H1 (cell line): ENCODE measurements around the gene SLX4IP. TPM values are rescaled to one million over a fixed set of nuclear protein-coding genes. Genes with fewer than 3 reads are reported as not detected.

Experiments
- CTCF ChIA-PET: fragments of 300-600 bp; sonication (Branson Sonifier 250); formaldehyde crosslinking; loops from one replicate; lab custom pipeline; 2021; ENCODE audit not compliant: partially characterized antibody; lab: Charles Lee
- POLR2A ChIA-PET: fragments of 300-600 bp; sonication (Branson Sonifier 250); formaldehyde crosslinking; loops from one replicate; lab custom pipeline; 2021; ENCODE audit warnings: inconsistent platforms; ENCODE audit not compliant: partially characterized antibody; lab: Charles Lee
- DNase-seq, 2 experiments: peaks; one replicate each; pipeline versions ENCODE4 v3.0.0 to v3.0.0-alpha.2; 2010 to 2022; ENCODE audit warnings: low spot score in 2 of 2, low read depth in 1 of 2, mixed read lengths in 1 of 2
- FAIRE-seq: peaks from 2 replicates; lab custom pipeline; 2011; peaks lifted over from hg19 to GRCh38; lab: Jason Lieb, UNC
- H2AFZ ChIP-seq: 2 replicates; pipeline ENCODE4 v1.8.1; 2012; ENCODE audit warnings: low read length, inconsistent platforms
- H2AK5ac ChIP-seq: 2 replicates; pipeline ENCODE4 v1.6.1; 2013; ENCODE audit warnings: low read depth, low read length
- H2BK120ac ChIP-seq: replicated peaks from 2 replicates; pipeline ENCODE3; 2013; ENCODE audit warnings: low read depth, low read length, inconsistent platforms
- H2BK12ac ChIP-seq: 2 replicates; pipeline ENCODE4 v1.6.1; 2013; ENCODE audit warnings: low read depth, low read length
- H2BK15ac ChIP-seq: 2 replicates; pipeline ENCODE4 v1.6.1; 2013; ENCODE audit warnings: low read length
- H2BK20ac ChIP-seq: 2 replicates; pipeline ENCODE4 v1.6.1; 2013; ENCODE audit warnings: low read length
- H2BK5ac ChIP-seq: 2 replicates; pipeline ENCODE4 v1.6.1; 2013; ENCODE audit warnings: low read depth, low read length
- H3K14ac ChIP-seq: 2 replicates; pipeline ENCODE4 v1.6.1; 2013; ENCODE audit warnings: inconsistent platforms; ENCODE audit not compliant: insufficient read length
- H3K18ac ChIP-seq: 2 replicates; pipeline ENCODE4 v1.6.1; 2013; ENCODE audit warnings: low read length; ENCODE audit errors: extremely low read depth
- H3K23ac ChIP-seq: 2 replicates; pipeline ENCODE4 v1.6.1; 2013; ENCODE audit warnings: inconsistent platforms; ENCODE audit not compliant: insufficient read length
- H3K23me2 ChIP-seq: 2 replicates; pipeline ENCODE4 v1.6.1; 2013; ENCODE audit warnings: low read depth, low read length
- H3K27ac ChIP-seq: 2 replicates; pipeline ENCODE4 v1.6.1; 2011; ENCODE audit warnings: low read depth, low read length, inconsistent platforms
- H3K27me3 ChIP-seq, 4 experiments: replicated peaks in 1 of 4; 1 replicate in 1 of 4; 2 replicates in 3 of 4; pipeline versions ENCODE4 v1.6.1 to v1.8.1; 2011 to 2013; ENCODE audit warnings: low read length in 3 of 4, mild to moderate bottlenecking in 3 of 4, inconsistent platforms in 2 of 4, mixed read lengths in 2 of 4, moderate library complexity in 1 of 4; ENCODE audit not compliant: control insufficient read depth in 3 of 4, insufficient read depth in 3 of 4; ENCODE audit errors: extremely low read depth in 1 of 4
- H3K36me3 ChIP-seq, 4 experiments: 2 replicates each; pipeline versions ENCODE4 v1.6.1 to v1.8.1; 2011 to 2013; ENCODE audit warnings: mild to moderate bottlenecking in 4 of 4, low read length in 3 of 4, moderate library complexity in 2 of 4, control low read depth in 1 of 4, inconsistent platforms in 1 of 4; ENCODE audit not compliant: insufficient read depth in 4 of 4, control insufficient read depth in 2 of 4
- H3K4ac ChIP-seq: replicated peaks from 2 replicates; pipeline ENCODE3; 2013; ENCODE audit warnings: low read length, low read depth, mixed read lengths, inconsistent platforms; ENCODE audit not compliant: insufficient read length
- H3K4me1 ChIP-seq, 4 experiments: replicated peaks in 1 of 4; 1 replicate in 1 of 4; 2 replicates in 3 of 4; pipeline versions ENCODE4 v1.6.1 to v1.8.1; 2011 to 2013; ENCODE audit warnings: low read length in 3 of 4, inconsistent platforms in 2 of 4, mixed read lengths in 1 of 4; ENCODE audit not compliant: insufficient read depth in 4 of 4, control insufficient read depth in 3 of 4
- H3K4me2 ChIP-seq, 2 experiments: 2 replicates each; pipeline versions ENCODE4 v1.6.1 to v1.8.1; 2011 to 2013; ENCODE audit warnings: low read depth in 2 of 2, low read length in 2 of 2, control low read depth in 1 of 2, inconsistent platforms in 1 of 2, mild to moderate bottlenecking in 1 of 2; ENCODE audit not compliant: insufficient read depth in 1 of 2
- H3K4me3 ChIP-seq, 4 experiments: fragments of 200-600, 300-600 bp in 1 of 4; sonication (generic), shearing (Covaris generic), sonication (Bioruptor Twin) in 1 of 4; 2 replicates each; pipeline versions ENCODE4 v1.5.1 to v1.8.1; 2011 to 2016; ENCODE audit warnings: low read length in 4 of 4, low read depth in 3 of 4, control low read depth in 2 of 4, inconsistent platforms in 2 of 4, mild to moderate bottlenecking in 2 of 4, mixed read lengths in 1 of 4, moderate library complexity in 1 of 4; ENCODE audit not compliant: insufficient read depth in 2 of 4; ENCODE audit errors: extremely low read depth in 1 of 4
- H3K56ac ChIP-seq: replicated peaks from 2 replicates; pipeline ENCODE3; 2013; ENCODE audit warnings: low read depth, mild to moderate bottlenecking, mixed read lengths, low read length, inconsistent platforms; ENCODE audit not compliant: insufficient read length
- H3K79me1 ChIP-seq: 2 replicates; pipeline ENCODE4 v1.6.1; 2013; ENCODE audit warnings: low read depth, low read length, control low read depth
- H3K79me2 ChIP-seq, 2 experiments: 2 replicates each; pipeline versions ENCODE4 v1.6.1 to v1.8.1; 2012 to 2013; ENCODE audit warnings: low read length in 2 of 2, mild to moderate bottlenecking in 2 of 2, inconsistent platforms in 1 of 2; ENCODE audit not compliant: insufficient read depth in 2 of 2, control insufficient read depth in 1 of 2
- H3K9ac ChIP-seq, 4 experiments: replicated peaks in 1 of 4; 1 replicate in 1 of 4; 2 replicates in 3 of 4; pipeline versions ENCODE4 v1.6.1 to v1.8.1; 2011 to 2013; ENCODE audit warnings: low read depth in 3 of 4, low read length in 3 of 4, control low read depth in 2 of 4, mild to moderate bottlenecking in 2 of 4, moderate library complexity in 2 of 4, inconsistent platforms in 1 of 4; ENCODE audit errors: extremely low read depth in 1 of 4
- H3K9me3 ChIP-seq, 2 experiments: 2 replicates each; pipeline versions ENCODE4 v1.6.1 to v1.8.1; 2012 to 2013; ENCODE audit warnings: mild to moderate bottlenecking in 2 of 2, moderate library complexity in 2 of 2, control low read depth in 1 of 2, inconsistent platforms in 1 of 2, low read depth in 1 of 2, low read length in 1 of 2, mixed read lengths in 1 of 2; ENCODE audit not compliant: insufficient read depth in 2 of 2
- H4K20me1 ChIP-seq, 2 experiments: replicated peaks in 1 of 2; 2 replicates each; pipeline versions ENCODE3 to v1.8.1; 2011 to 2013; ENCODE audit warnings: inconsistent platforms in 2 of 2, low read length in 2 of 2, mild to moderate bottlenecking in 1 of 2; ENCODE audit not compliant: insufficient read depth in 2 of 2, control insufficient read depth in 1 of 2
- H4K5ac ChIP-seq: 2 replicates; pipeline ENCODE4 v1.6.1; 2013; ENCODE audit warnings: low read length, low read depth, mixed read lengths, inconsistent platforms; ENCODE audit not compliant: insufficient read length
- H4K8ac ChIP-seq: 2 replicates; pipeline ENCODE4 v1.8.0; 2013; ENCODE audit warnings: mild to moderate bottlenecking, moderate library complexity, low read length, inconsistent platforms; ENCODE audit not compliant: insufficient read depth; ENCODE audit errors: extremely low read depth
- H4K91ac ChIP-seq: replicated peaks from 2 replicates; pipeline ENCODE3; 2013; ENCODE audit warnings: low read length, mixed read lengths, inconsistent platforms; ENCODE audit not compliant: insufficient read length
- ASH2L ChIP-seq: fragments of 200-600, 300-600 bp; sonication (generic); IDR thresholded peaks from one replicate; pipeline ENCODE4 v1.7.1; 2017; ENCODE audit warnings: low read length
- CTCF ChIP-seq, 3 experiments: IDR thresholded peaks; 1 replicate in 2 of 3; 2 replicates in 1 of 3; pipeline versions ENCODE4 v1.5.1 to v1.6.1; 2011; ENCODE audit warnings: low read length in 3 of 3, mild to moderate bottlenecking in 3 of 3, inconsistent platforms in 2 of 3, low read depth in 1 of 3, moderate library complexity in 1 of 3; ENCODE audit not compliant: insufficient read depth in 1 of 3; ENCODE audit errors: control extremely low read depth in 1 of 3
- JUND ChIP-seq: IDR thresholded peaks from 2 replicates; pipeline ENCODE4 v1.6.1; 2011; ENCODE audit warnings: mild to moderate bottlenecking, improper control_type of control experiment, low read length
- RBBP5 ChIP-seq: IDR thresholded peaks from 2 replicates; pipeline ENCODE4 v1.7.1; 2012; ENCODE audit warnings: low read depth, mild to moderate bottlenecking, inconsistent platforms, low read length, moderate library complexity, borderline replicate concordance
- WGBS, 2 experiments: shearing (Covaris generic) in 1 of 2; methylation state at CpG; one replicate each; pipeline versions ENCODE4 v1.1.6 to v1.1.7; 2013 to 2015; ENCODE audit warnings: low lambda C conversion rate in 2 of 2, mixed read lengths in 2 of 2, inconsistent platforms in 1 of 2, low coverage in 1 of 2, missing lambda C conversion rate in 1 of 2; ENCODE audit not compliant: insufficient replicate concordance in 2 of 2, insufficient coverage in 1 of 2, insufficient read length in 1 of 2; ENCODE audit errors: extremely low coverage in 1 of 2, missing lambda C conversion rate in 1 of 2; 5-methylcytosine and 5-hydroxymethylcytosine counted together
- polyA plus RNA-seq, 7 experiments: library from polyadenylated mRNA; depleted of rRNA in 3 of 7; stranded (reverse) in 5 of 7; unstranded in 2 of 7; fragments of >200 nt in 5 of 7; fragments of 200-250 nt in 2 of 7; gene quantifications; 1 replicate in 5 of 7; 2 replicates in 1 of 7; 4 replicates in 1 of 7; pipeline versions ENCODE4 v1.2.1 to v1.2.3, GENCODE V29; 2011 to 2013; ENCODE audit warnings: missing spikeins in 2 of 7, mixed read lengths in 2 of 7
- total RNA-seq: library from RNA; stranded (reverse); fragmentation: NEBNext Ultra II Directional; extraction: Animal tissue kit (Norgen Biotek cat#: 25700); gene quantifications from 2 replicates; pipeline ENCODE4 v1.2.1, GENCODE V29; 2021

Gene SLX4IP
- total and polyA plus RNA-seq, 2 of the 8 experiments (the other 6 are each of a cell fraction or from before 2014, with no cell fraction given), result 2.4 to 8.7 TPM

- H3K23ac ChIP-seq, result no peak overlapping the region
- H3K4me1 ChIP-seq, result peaks cover 0 to 13% (median 8%) of the 10 kb centered on the region in 4 experiments
- no peak overlapping the region; the same call in 1 of the 2 replicates for H2BK12ac ChIP-seq
- H2BK15ac ChIP-seq, result no peak overlapping the region
- H2BK5ac ChIP-seq, result no peak overlapping the region
- H3K79me2 ChIP-seq, result peaks cover 0 to 17% of the 10 kb centered on the region in 2 experiments; a peak in 2 of 4 replicates
- H2BK20ac ChIP-seq, result no peak overlapping the region
- no peak overlapping the region for H3K56ac ChIP-seq
- no peaks in the 10 kb centered on the region for H3K27me3 ChIP-seq
- H3K4me3 ChIP-seq, result no peak overlapping the region
- H3K9ac ChIP-seq, result no peak overlapping the region
- no peaks in the 10 kb centered on the region for H3K36me3 ChIP-seq
- no peak overlapping the region for H3K18ac ChIP-seq
- no peaks in the 10 kb centered on the region for H3K79me1 ChIP-seq
- no peaks in the 10 kb centered on the region for H3K9me3 ChIP-seq
- no peak overlapping the region for H4K5ac ChIP-seq
- ChIA-PET CTCF (interaction anchor here (0.7 to 4.2 kb wide), 14 partner anchors 10 to 796 kb away, joined by 3 to 17 read pairs (median 3); partner anchors contain the start of genes MKKS and SLX4IP), POLR2A (interaction anchor here (1.4 kb wide), 1 partner anchor 42 kb away, joined by 3 read pairs; no protein-coding TSS in a partner anchor)
- no peak for TF ChIP-seq JUND
- TF ChIP-seq CTCF (IDR thresholded peaks at IDR 0.05; ENCODE audit: control extremely low read depth in 1 of 3, insufficient read depth in 1 of 3, low read depth in 1 of 3, low read length in 3 of 3), result peak in 1 of 3 experiments; percentile 16; a peak in 1 of 4 replicates
- TF ChIP-seq RBBP5, result no peak
- TF ChIP-seq ASH2L, result no peak
- H3K4ac ChIP-seq, result no peak overlapping the region
- WGBS, 2 experiments, result 83% methylated on average over 11 of the region's 11 CpGs; no CpG with 5 or more reads in 1 of the 2 experiments
- FAIRE-seq (no peak), DNase-seq (no peak)
- H4K91ac ChIP-seq, result no peak overlapping the region
- H3K14ac ChIP-seq, result no peak overlapping the region
- H2AK5ac ChIP-seq, result no peak overlapping the region
- no peak overlapping the region for H2BK120ac ChIP-seq
- H3K4me2 ChIP-seq, result 0 out of 4 replicates have a peak overlapping the region, but pooled peaks of 1 of the 2 experiments have one; percentile 16
- H3K27ac ChIP-seq, result no peak overlapping the region
- H4K20me1 ChIP-seq, result no peaks in the 10 kb centered on the region
- no peaks in the 10 kb centered on the region for H3K23me2 ChIP-seq
- no peak overlapping the region for H4K8ac ChIP-seq
- H2AFZ ChIP-seq, result no peak overlapping the region
Measured at GRCh38 chr20:10474606-10475184, 39.6 kb downstream of the SLX4IP start.
